HPDE6-E6E7 (cell line): ENCODE data around the gene APOA1.
A peak's percentile ranks its signal among the peaks of the same experiment; 100 is the strongest.
"Not testable (repeated sequence)": the region's sequence is repeated elsewhere in the genome, so short reads cannot be mapped to it uniquely, and the experiment has no call there.

Experiments used
- DNase-seq: peaks from one replicate; pipeline ENCODE4 v3.0.0; 2011; ENCODE audit warnings: missing footprints; ENCODE audit errors: extremely low spot score

APOA1 gene

DNA sequence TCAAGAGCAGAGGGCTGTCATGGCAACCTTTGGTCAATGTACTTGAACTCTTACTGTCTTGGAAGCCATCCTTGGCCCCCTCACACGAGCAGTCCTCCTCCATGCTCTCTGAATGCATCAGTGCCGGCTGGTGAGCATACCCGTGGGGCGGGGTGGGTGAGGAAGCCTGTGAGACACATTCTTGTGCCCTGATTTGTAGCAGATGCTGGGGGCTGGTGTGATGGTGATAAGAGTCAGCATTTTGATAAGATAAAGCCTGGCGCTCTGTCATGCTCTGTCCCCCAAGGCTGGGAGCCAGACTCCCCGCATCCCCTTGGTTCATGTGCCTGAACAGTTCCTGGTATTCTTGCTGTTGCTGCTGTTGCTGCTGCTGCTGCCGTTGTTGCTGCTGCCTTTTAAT lies 20.5 kb upstream of the APOA1 start:
- DNase-seq = no peak

DNA sequence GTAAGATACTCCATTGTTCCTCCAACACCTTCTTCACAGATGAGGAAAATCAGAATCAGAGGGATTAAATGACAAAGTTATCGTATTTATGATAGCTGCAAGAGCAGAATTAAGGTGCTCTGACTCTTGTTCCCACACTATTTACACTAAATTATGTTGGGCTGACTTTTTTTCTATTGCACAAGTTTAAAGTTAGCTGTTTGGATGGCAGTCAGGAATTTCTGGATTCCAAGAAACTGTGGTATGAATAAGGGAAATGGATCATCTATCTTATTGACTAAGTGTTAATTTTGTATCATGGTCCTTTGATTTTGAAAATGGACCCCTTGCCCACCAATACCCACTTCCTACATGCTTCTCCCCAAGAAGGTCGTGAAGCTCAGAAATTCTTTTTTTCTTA lies 19.9 kb upstream of the APOA1 start:
- DNase-seq = no peak

DNA sequence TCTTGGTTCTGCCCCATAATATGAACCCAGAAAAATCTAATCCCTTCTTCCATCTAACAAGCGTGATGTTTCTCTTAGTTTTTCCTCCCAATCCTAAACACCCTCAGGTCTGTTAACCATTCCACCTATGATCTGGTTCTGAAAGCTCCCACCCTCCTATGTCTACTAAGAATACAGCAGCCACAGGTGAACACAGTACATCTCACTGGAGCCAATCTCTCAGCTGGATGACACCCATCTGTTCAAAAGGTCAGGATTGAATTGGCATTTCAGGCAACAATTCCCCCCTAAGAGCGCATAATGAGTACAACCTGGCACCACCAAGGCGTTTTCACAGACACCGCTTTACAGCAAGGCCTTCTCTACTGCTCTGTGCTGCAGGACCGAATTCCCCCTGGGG lies 19.0 kb upstream of the APOA1 start:
- DNase-seq = no peak

DNA sequence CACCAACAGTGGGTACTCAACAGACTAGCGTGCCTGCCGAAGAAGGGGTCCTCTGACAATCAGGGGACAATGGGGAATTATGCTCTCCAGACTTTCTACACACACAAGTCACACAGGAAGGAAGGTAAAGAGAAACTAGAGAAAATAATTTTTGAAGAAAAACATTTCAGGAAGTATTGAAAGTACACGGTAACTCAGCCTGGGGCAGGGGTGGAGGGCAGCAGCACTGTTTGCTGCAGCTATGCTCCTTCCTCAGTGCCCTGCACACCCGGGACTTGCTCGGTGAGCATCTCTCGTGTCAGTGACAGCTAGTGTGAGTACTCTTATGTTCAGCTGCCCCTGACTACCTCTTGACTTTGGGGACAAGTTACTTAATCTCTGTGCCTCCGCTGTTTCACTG lies 18.0 kb upstream of the APOA1 start:
- DNase-seq = no peak

DNA sequence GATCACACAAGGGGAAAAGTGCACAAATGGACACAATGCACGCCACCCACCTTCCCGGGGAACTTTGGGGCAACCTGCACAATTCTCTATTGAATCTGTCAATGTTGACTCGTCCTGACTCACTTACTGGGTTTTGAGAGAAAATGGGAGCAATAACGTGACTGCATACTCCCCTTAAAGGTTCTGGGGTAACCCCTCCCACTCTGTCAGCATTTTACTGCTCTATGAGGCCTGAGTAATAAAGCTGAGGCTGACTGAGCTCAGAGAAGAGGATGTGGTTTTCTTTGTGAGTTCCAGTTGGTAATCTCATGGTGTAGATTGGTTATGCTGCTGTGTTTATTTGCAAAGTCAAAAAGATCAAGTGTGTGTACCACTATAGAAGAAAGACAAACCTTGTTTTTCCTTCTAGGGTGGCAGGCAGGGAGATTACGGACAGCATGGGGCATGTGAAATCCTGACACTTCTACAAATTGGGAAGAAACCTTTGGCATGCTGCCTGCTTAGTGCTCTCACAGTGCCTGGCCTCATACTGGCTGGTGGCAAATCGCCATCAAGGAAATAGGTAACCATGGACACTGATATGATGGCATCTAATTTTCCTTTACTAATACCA lies 16.1 kb upstream of the APOA1 start:
- peak; percentile 70 for DNase-seq

DNA sequence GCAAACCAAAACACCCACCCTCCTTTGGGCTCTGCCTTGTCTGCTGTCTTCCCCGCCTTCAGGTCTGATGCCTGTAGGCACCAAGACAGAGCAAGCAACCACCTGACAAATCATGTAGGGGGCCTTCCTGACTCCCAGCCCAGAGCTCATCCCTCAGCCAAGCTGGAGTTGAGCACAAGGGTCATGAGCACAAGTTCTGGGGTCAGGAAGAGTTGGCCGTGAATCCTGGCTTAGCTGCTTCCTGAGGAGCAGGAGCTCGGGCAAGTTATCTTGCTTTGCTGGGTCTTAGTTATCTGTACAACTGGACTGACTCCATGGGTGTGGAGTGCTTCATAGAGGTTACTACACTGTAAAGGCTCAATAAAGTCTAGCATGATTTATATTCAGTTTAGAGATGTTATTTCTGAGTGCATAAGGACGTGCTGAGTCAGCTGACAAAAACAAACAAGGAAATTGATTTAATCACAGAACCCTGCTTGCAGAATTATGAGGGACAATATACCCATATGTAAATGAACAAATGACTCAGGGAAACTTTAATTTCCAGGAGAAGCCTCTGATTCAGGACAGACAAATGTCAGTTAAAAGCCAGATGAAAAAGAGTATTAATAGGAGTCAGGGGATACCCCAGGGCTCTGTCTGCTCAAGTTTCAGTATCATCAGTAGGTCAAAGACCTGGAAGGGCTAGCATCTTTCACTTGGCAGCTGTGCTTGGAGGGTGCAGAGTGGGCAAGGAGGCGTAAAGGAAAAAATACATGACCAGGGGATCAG lies 15.0 kb upstream of the APOA1 start:
- DNase-seq = no peak

DNA sequence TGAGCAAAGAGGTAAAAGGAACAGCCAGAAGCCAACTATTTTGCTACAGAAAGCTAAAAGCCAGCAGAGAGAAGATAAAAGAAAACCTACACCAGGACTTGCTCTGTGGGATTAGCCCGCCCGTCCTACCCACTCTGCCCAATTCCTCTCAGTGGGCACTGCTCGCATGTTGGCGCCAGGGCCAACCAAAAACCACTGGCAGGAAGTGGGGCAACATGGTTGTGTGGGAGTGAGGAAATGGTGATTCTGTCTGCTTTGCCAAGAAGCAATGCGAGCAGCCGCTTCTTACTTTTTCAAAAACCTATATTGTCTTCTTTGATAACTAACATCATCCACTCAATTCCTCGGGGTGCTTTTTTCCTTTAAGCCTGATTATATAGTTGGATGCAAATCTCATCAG lies 14.2 kb upstream of the APOA1 start:
- no peak for DNase-seq

DNA sequence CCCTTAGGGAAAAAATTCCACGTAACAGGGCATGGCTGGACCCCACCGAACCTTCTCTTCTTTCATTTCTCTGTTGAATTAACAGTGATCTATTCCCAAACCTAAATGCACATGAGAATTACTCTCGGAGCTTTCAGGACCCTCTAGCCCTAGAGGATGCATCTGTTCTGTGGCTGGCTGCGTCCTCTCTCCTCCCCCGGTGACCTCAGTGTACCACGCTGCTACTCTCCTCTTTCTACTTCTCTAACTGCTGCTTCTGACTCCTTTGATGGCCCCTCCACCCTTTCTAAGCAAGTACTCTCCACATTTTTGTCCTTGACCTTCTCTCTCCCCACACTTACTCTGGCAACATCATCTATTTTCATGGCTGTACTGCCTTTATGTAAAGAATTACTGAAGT lies 12.1 kb upstream of the APOA1 start:
- no peak for DNase-seq

DNA sequence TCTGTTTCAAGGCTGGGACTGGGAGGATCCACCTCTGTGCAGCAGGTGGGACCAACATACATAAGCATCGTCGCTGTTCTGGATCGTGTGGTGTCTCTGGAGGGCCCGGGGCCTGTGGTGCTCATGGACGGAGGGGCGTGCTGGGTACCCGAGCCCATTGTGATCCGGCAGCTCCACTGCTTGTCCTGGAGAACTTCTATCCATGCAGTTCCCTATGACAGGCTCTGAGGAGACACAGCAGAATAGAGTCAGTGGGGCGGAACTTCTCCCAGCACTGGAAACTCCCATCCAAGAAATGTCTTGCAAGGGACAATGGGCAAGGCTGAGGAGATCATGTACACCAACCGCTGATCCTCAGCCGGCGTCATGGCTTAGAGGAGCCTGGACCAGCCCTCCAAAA lies 11.6 kb upstream of the APOA1 start:
- no peak for DNase-seq

DNA sequence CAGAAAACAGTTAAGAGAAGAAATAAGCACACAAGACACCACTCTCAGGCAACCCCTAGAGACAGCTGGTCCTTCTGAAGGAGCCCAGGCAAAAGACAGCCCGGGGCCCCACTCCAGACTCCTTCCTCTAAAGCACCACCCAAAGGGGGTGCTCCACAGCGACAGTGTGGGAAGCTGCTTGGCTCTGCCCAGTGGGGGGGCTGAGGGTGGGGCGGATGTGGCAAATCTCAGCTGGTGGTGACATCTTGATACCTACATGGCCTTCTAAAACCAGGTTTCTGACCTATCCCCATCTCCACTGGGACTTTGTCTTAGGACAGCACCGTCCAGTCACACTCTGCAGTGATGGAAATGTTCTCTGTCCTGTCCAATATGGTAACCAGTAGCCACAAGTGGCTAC lies 10.2 kb upstream of the APOA1 start:
- DNase-seq = no peak

DNA sequence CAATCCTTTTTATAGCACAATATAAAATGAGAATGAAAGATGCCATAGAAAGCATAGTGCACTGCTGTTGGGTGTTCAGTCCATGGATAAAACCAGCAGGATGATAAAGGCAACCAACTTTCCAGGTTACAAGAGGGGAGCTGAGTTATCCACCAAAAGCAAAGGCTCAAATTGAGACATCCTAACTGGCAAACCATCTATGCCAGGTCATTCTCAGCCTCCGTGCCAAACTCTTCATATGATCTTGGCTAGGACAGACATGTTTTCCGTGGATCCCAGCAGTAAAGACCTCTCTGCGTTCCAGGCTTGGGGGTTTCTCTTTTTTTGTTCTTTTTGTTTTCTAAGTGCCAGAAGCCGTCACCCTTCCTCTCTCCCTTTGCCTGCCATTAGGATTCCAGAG lies 7.3 kb upstream of the APOA1 start:
- DNase-seq = no peak

DNA sequence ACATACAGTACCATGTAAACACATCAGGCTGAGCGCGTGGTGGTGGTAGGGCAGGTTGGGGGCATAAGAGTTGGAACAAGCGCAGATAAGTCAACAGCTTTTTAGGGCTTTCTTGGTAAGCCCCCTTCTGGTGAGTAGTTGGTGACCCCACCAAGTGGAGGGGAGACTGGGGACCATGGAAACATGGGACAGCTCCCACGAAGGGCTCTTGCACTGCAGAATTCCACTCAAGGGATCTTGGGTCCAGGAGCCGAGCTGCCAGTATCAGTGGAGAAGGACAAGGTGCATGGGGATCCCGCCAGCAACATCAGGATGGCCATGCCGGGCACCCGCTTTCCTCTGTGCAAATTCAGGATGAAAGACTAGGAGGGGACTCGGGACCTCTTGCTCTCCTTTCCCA lies 6.2 kb upstream of the APOA1 start:
- no peak for DNase-seq

DNA sequence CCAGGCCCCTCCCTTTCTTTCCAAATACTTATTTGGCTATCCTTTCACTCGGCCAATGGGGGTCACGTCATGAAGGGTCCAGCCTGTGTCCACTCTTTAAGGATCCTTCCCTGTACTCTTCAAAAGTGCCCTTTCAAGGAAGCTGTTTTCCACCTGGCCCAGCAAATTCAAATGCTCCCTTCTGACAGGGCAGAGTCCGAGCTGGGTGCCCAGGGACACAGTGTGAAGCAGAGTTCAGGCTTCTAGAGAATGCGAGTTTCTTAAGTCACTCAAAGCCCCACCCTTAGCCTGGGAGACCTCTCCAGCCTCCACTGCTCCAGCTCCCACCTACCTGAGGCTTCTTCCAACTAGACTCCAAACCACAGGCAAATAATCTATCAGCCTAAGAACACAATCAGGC lies 5.5 kb upstream of the APOA1 start:
- no peak for DNase-seq

DNA sequence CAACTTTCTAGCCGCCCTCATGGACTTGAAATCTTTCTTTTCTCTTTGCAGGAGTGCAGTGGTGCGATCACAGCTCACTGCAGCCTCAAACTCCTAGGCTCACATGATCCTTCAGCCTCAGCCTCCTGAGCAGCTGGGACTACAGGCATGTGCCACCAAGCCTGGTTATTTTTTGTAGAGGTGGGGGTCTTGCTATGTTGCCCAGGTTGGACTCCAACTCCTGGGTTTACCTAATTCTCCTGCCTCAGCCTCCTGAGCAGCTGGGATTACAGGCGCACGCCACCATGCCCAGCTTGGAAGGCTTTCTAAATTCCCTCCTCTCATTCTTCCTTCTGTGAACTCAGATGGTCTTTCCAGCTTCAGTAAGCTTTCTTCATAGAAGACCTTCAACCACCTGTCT lies 4.7 kb upstream of the APOA1 start:
- DNase-seq = no peak

DNA sequence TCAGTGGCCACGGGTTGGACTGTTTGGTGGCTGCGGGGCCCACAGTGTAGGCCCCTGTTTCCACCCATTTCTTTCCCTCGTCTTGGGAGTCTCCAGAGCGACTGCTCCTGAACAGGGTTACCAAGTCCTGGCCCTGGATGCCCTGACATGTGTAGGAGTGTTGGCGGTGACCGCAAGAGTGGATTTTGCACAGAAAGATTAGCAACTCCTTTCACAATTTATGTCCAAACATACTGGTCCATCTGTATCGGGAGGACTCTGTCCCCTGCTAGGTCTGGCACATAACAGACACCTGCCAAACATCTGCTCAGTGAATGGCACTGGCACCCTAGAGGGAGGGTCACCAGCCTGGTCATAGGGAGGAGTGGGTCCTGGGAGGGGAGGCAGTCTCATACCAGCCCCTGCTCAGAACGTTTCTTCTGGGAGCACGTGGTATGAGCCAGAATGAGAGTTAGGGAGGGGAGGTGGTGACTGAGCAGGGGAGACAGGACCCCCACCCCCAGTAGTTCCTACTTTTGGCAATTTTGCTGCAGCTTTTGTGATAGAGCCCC lies 3.4 kb upstream of the APOA1 start:
- DNase-seq = no peak

DNA sequence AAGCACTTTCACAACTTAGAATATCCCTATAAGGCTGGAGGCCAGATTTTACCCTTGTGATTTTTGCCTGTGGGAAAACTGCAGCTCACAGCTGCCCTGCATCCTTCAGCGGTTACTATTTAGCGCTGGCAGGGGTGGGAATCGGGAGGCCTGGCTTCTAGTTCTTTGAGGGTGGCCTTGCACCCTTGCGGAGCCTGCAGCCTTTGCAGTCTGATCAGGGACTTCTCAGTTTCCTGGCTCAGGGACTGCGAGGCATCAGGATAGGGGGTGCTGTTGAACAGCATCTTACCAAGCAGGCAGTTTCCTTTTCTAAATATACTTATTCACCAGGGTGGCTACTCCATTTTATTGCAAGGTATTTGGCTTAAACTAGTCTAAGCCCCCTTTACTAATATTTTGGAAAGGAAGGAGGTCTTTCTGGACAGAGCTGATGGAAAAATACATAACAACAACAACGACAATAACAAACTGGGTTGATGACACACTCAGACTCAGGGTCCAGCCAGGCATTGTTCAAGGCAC lies 2.9 kb upstream of the APOA1 start:
- DNase-seq = no peak

DNA sequence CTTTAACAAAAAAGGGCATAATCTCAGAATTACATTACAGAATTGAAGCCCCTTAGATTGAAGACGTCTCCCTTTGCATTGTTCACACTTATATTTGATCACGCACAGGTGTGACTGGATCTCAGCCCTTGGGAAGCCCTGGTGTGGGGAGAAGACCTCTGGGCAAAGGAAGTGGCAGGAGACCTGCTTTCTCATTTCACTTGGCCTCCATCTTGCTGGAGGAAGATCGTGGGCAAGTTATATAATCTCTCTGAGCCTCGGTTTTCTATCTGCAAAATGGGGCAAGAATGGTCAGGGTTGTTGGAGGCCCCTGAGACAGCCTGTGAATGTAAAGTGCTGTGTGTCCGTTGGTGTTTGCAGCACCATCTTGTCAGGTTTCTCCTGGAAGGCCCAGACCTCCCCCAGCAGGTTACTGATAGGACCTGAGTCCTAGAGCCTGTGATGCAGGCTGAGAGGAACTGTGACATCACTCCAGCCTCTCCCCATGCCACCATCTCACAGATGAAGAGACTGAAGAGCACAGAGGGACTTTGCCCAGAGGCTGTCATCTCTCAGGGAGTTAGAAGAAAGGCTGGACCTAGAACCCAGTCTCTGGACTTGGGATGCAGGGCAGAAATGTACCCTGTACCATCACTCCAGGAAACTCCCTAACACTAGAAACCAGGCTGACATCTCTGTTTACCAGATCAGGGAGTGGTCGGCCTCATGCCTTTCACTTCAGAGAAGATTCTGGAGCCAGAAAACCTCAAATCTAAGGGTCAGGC lies 1.1 kb upstream of the APOA1 start:
- no peak for DNase-seq

DNA sequence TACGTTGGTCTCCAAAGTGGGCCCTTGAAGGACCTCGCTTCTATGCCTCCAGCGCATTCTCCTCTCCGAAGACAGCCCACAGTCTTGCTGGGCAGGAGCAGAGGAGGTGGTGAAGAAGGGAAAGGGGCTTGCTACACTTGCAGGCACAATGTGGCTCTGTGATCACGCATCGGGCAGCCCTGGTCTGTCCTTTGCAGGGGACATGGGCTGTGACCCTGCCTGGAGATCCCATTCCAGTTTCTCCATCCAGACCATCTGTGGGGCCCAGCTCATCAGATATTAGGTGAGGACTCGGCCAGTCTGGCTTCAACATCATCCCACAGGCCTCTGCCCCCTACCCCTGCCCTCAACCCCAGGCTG lies 810 bp downstream of the APOA1 start:
- DNase-seq = no peak

DNA sequence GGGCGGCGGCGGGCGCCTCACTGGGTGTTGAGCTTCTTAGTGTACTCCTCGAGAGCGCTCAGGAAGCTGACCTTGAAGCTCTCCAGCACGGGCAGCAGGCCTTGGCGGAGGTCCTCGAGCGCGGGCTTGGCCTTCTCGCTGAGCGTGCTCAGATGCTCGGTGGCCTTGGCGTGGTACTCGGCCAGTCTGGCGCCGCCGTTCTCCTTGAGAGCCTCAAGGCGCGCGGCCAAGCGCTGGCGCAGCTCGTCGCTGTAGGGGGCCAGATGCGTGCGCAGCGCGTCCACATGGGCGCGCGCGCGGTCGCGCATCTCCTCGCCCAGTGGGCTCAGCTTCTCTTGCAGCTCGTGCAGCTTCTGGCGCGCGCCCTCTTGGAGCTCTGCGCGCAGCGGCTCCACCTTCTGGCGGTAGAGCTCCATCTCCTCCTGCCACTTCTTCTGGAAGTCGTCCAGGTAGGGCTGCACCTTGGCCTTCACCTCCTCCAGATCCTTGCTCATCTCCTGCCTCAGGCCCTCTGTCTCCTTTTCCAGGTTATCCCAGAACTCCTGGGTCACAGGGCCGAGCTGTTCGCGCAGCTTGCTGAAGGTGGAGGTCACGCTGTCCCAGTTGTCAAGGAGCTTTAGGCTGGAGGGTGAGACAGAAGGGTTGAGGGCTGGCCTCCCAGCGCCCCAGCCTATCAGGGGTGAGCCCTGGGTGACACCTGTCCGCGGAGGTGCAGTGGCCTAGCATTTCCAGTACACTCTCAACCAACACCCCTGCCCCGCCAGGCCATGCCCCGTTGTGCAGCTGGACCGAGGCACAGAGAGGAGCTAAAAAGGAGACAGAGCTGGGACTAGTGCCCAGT lies 1.4 kb downstream of the APOA1 start:
- peak; percentile 79 for DNase-seq

DNA sequence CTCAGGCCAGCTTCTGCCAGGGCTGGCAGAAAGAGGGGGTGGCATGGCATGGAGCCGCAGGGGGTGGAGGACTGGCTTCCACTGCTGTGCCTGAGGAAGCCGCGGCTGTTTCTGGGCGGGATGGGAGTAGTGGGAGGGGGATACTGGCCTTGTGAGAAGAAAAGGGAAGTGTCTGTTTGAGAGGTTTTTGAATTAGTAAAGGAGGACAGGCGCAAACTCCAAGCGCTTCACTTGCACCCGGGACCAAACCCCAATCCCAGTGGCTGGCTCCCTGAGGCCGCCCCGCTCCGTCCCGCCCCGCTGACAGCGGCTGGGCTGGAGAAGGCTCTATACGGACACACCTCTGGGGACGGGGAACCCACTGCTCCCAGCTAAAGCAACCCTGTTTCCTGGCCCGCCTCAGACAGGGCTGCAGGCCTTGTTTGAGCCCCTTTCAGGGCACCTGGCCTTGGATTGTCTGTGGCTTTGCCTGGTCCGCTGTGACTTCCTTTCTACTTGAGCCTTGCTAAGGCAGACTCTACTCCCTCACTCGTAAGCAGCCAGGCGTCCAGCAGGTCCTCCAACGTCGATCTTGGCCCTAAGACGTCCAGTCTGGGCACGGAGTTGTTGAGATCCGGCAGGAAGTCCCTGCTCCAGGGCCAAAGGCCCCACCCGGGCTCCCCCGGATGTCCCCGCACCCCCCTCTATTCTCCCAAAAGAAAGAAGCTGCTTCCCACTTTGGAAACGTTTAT lies 2.2 kb downstream of the APOA1 start:
- no peak for DNase-seq

DNA sequence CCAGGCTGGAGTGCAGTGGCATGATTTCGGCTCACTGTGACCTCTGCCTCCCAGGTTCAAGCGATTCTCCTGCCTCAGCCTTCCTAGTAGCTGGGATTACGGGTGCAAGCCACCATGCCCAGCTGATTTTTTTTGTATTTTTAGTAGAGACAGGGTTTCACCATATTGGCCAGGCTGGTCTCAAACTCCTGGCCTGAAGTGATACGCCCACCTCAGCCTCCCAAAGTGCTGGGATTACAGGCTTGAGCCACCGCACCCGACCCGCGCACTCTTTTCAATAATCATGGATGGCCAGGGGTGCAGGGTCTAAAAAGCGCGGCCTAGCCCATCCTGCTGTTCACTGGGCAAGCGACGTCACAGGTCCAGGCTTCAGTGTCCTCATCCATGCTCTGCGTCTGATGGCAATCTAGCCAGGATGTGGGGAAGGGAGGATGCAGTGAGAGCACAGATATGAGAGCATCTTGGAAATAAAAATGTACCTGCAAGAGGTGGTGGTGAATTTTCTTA lies 2.8 kb downstream of the APOA1 start:
- not testable (repeated sequence) for DNase-seq
